Body of pancreas (tissue), 4 donors: ENCODE measurements around the gene SCPEP1.

ENCODE experiments used
- POLR2A ChIP-seq, 3 donors: fragments of 450-650 bp; IDR thresholded peaks; one replicate each; pipeline ENCODE4 v1.6.1; 2016; ENCODE audit warnings: antibody characterized with exemption in 3 of 3, mild to moderate bottlenecking in 2 of 3
- TF ChIP-seq, protein P1 (sequence below), 7 experiments: fragments of 450-650 bp in 4 of 7; fragments of 200-600 bp in 3 of 7; sonication (generic) in 3 of 7; IDR thresholded peaks; one replicate each; pipeline ENCODE4 v1.5.1; 2016 to 2019; ENCODE audit warnings: antibody characterized with exemption in 7 of 7

DNA sequence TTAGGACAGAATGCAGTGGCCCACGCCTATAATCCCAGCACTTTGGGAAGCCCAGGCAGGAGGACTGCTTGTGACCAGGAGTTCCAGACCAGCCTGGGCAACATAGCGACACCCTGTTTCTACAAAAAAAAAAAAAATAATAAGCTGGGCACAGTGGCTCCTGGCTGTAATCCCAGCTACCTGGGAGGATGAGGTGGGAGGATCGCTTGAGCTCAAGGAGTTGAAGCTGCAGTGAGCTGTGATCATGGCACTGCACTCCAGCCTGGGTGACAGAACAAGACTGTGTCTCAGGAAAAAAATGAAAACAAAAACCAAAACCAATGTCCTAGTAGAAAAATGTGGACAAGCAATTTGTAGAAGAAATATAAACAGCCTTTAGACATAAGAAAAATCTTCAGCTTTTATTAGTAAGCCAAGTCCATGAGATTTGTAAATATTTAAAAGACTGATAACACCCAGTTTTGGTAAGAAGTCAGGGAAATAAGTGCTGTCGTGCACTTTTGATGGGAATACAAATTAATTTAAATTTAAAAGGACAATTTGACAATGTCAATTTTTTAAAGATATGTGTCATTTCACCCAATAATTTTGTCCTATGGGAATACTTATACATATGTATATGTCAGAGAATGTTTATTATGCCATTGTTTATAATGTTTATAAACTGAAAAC, 11.1 kb downstream of the SCPEP1 start:
- TF ChIP-seq, protein P1, sequence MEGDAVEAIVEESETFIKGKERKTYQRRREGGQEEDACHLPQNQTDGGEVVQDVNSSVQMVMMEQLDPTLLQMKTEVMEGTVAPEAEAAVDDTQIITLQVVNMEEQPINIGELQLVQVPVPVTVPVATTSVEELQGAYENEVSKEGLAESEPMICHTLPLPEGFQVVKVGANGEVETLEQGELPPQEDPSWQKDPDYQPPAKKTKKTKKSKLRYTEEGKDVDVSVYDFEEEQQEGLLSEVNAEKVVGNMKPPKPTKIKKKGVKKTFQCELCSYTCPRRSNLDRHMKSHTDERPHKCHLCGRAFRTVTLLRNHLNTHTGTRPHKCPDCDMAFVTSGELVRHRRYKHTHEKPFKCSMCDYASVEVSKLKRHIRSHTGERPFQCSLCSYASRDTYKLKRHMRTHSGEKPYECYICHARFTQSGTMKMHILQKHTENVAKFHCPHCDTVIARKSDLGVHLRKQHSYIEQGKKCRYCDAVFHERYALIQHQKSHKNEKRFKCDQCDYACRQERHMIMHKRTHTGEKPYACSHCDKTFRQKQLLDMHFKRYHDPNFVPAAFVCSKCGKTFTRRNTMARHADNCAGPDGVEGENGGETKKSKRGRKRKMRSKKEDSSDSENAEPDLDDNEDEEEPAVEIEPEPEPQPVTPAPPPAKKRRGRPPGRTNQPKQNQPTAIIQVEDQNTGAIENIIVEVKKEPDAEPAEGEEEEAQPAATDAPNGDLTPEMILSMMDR (IDR thresholded peaks at IDR 0.05), result no peak
- no peak for TF ChIP-seq POLR2A (IDR thresholded peaks at IDR 0.05)
